H9 (cell line): ENCODE results near the gene MXRA7. TPM values are rescaled to one million over a fixed set of nuclear protein-coding genes. Genes with fewer than 3 reads are reported as not detected.

Experiments used
- DNase-seq: peaks from one replicate; pipeline ENCODE4 v3.0.0-alpha.2; 2017
- H2AFZ ChIP-seq: one replicate; pipeline ENCODE4 v1.6.1; 2013; ENCODE audit warnings: mild to moderate bottlenecking, low read length, control low read depth, moderate library complexity
- H2AK5ac ChIP-seq: 2 replicates; pipeline ENCODE4 v1.6.1; 2013; ENCODE audit warnings: low read length, control low read depth, mixed read lengths; ENCODE audit not compliant: insufficient read length
- H2BK120ac ChIP-seq: one replicate; pipeline ENCODE4 v1.6.1; 2013; ENCODE audit warnings: low read depth, mild to moderate bottlenecking, low read length, control low read depth, inconsistent platforms; ENCODE audit not compliant: poor library complexity, severe bottlenecking
- H2BK12ac ChIP-seq: 2 replicates; pipeline ENCODE4 v1.6.1; 2013; ENCODE audit warnings: low read length, control low read depth, mixed read lengths, low read depth; ENCODE audit not compliant: insufficient read length
- H2BK15ac ChIP-seq: 2 replicates; pipeline ENCODE4 v1.6.1; 2013; ENCODE audit warnings: low read depth, low read length, control low read depth
- H2BK20ac ChIP-seq: one replicate; pipeline ENCODE4 v1.6.1; 2013; ENCODE audit warnings: low read depth, mild to moderate bottlenecking, low read length, control low read depth, inconsistent platforms; ENCODE audit not compliant: poor library complexity, severe bottlenecking
- H2BK5ac ChIP-seq: 2 replicates; pipeline ENCODE4 v1.6.1; 2013; ENCODE audit warnings: low read length, control low read depth, mixed read lengths; ENCODE audit not compliant: insufficient read length
- H3K14ac ChIP-seq: 2 replicates; pipeline ENCODE4 v1.6.1; 2013; ENCODE audit warnings: low read length, control low read depth; ENCODE audit not compliant: insufficient read depth
- H3K18ac ChIP-seq: 2 replicates; pipeline ENCODE4 v1.6.1; 2013; ENCODE audit warnings: low read depth, mild to moderate bottlenecking, mixed read lengths, low read length, control low read depth; ENCODE audit not compliant: insufficient read length
- H3K23ac ChIP-seq: 2 replicates; pipeline ENCODE4 v1.6.1; 2013; ENCODE audit warnings: low read length, control low read depth, mixed read lengths, low read depth; ENCODE audit not compliant: insufficient read length
- H3K23me2 ChIP-seq: 2 replicates; pipeline ENCODE4 v1.6.1; 2013; ENCODE audit warnings: low read depth, mild to moderate bottlenecking, mixed read lengths, low read length, control low read depth; ENCODE audit not compliant: insufficient read length, poor library complexity, severe bottlenecking
- H3K27ac ChIP-seq: 2 replicates; pipeline ENCODE4 v1.5.1; 2013; ENCODE audit warnings: low read length, control low read depth, mixed read lengths, low read depth; ENCODE audit not compliant: insufficient read length
- H3K27me3 ChIP-seq: 2 replicates; pipeline ENCODE4 v1.6.1; 2013; ENCODE audit warnings: low read length, control low read depth, inconsistent platforms; ENCODE audit not compliant: insufficient read depth
- H3K4ac ChIP-seq: 2 replicates; pipeline ENCODE4 v1.6.1; 2013; ENCODE audit warnings: low read depth, mild to moderate bottlenecking, control low read depth, inconsistent platforms, low read length, moderate library complexity
- H3K4me1 ChIP-seq: 2 replicates; pipeline ENCODE4 v1.6.1; 2013; ENCODE audit warnings: low read length, control low read depth, inconsistent platforms; ENCODE audit not compliant: insufficient read depth
- H3K4me2 ChIP-seq: 2 replicates; pipeline ENCODE4 v1.6.1; 2013; ENCODE audit warnings: low read length, control low read depth, mixed read lengths; ENCODE audit not compliant: insufficient read length, insufficient read depth
- H3K56ac ChIP-seq: 2 replicates; pipeline ENCODE4 v1.6.1; 2013; ENCODE audit warnings: low read depth, mild to moderate bottlenecking, mixed read lengths, low read length, control low read depth; ENCODE audit not compliant: insufficient read length
- H3K79me1 ChIP-seq: 2 replicates; pipeline ENCODE4 v1.6.1; 2013; ENCODE audit warnings: low read depth, mild to moderate bottlenecking, moderate library complexity, low read length, control low read depth, inconsistent platforms; ENCODE audit not compliant: insufficient read depth, poor library complexity, severe bottlenecking
- H3K79me2 ChIP-seq: 2 replicates; pipeline ENCODE4 v1.6.1; 2013; ENCODE audit warnings: low read length, control low read depth, inconsistent platforms; ENCODE audit not compliant: insufficient read depth
- H3K9ac ChIP-seq: 2 replicates; pipeline ENCODE4 v1.6.1; 2013; ENCODE audit warnings: low read length, control low read depth, mixed read lengths; ENCODE audit not compliant: insufficient read length; ENCODE audit errors: extremely low read depth
- H3K9me3 ChIP-seq: one replicate; pipeline ENCODE4 v1.6.1; 2013; ENCODE audit warnings: low read depth, low read length, inconsistent platforms; ENCODE audit not compliant: control insufficient read depth
- H3T11ph ChIP-seq: one replicate; pipeline ENCODE4 v1.6.1; 2013; ENCODE audit warnings: mild to moderate bottlenecking, low read length, control low read depth, inconsistent platforms
- H4K20me1 ChIP-seq: one replicate; pipeline ENCODE4 v1.6.1; 2013; ENCODE audit not compliant: control insufficient read depth, insufficient read length, insufficient read depth
- H4K5ac ChIP-seq: 2 replicates; pipeline ENCODE4 v1.6.1; 2013; ENCODE audit warnings: low read depth, mild to moderate bottlenecking, mixed read lengths, low read length, control low read depth; ENCODE audit not compliant: insufficient read length
- H4K8ac ChIP-seq: replicated peaks from 2 replicates; pipeline ENCODE4 v1.6.1; 2013; ENCODE audit warnings: low read length, control low read depth, mixed read lengths, low read depth; ENCODE audit not compliant: insufficient read length
- H4K91ac ChIP-seq: 2 replicates; pipeline ENCODE4 v1.6.1; 2013; ENCODE audit warnings: low read depth, mild to moderate bottlenecking, moderate library complexity, mixed read lengths, low read length, control low read depth; ENCODE audit not compliant: insufficient read length
- H3K27ac Mint-ChIP-seq, 3 experiments: 2 replicates in 2 of 3; 3 replicates in 1 of 3; pipeline ENCODE4 v1.8.0; 2020 to 2021; ENCODE audit warnings: mixed read lengths in 3 of 3, mild to moderate bottlenecking in 1 of 3, moderate library complexity in 1 of 3
- H3K27me3 Mint-ChIP-seq: 2 replicates; pipeline ENCODE4 v1.8.0; 2021; ENCODE audit warnings: low read depth, mild to moderate bottlenecking, moderate library complexity, mixed read lengths
- H3K36me3 Mint-ChIP-seq, 3 experiments: 2 replicates in 2 of 3; 3 replicates in 1 of 3; pipeline ENCODE4 v1.8.0; 2020 to 2021; ENCODE audit warnings: low read depth in 3 of 3, mixed read lengths in 3 of 3; ENCODE audit not compliant: insufficient read depth in 1 of 3
- H3K4me1 Mint-ChIP-seq, 2 experiments: 2 replicates each; pipeline ENCODE4 v1.8.0; 2020; ENCODE audit warnings: mixed read lengths in 2 of 2
- H3K4me3 Mint-ChIP-seq, 2 experiments: 2 replicates in 1 of 2; 3 replicates in 1 of 2; pipeline ENCODE4 v1.8.0; 2020 to 2021; ENCODE audit warnings: mild to moderate bottlenecking in 2 of 2, mixed read lengths in 2 of 2, moderate library complexity in 1 of 2
- H3K9me3 Mint-ChIP-seq, 2 experiments: 2 replicates in 1 of 2; 3 replicates in 1 of 2; pipeline ENCODE4 v1.8.0; 2020; ENCODE audit warnings: mild to moderate bottlenecking in 2 of 2, mixed read lengths in 2 of 2, moderate library complexity in 1 of 2
- CTCF ChIP-seq: fragments of 200-600 bp; sonication (generic); conservative IDR thresholded peaks from 3 replicates; pipeline ENCODE4 v1.8.0; 2021; ENCODE audit warnings: antibody characterized with exemption, mild to moderate bottlenecking
- WGBS: extraction: QIAGEN DNeasy Blood & Tissue Kit; methylation state at CpG from one replicate; pipeline ENCODE4 v1.1.7; 2013; ENCODE audit warnings: missing lambda C conversion rate, low lambda C conversion rate, mixed read lengths; ENCODE audit not compliant: insufficient read length; ENCODE audit errors: extremely low coverage; 5-methylcytosine and 5-hydroxymethylcytosine counted together
- total RNA-seq: library from RNA; stranded (reverse); gene quantifications from 2 replicates; pipeline ENCODE4 v1.2.1, GENCODE V29; 2021

MXRA7 gene
- total RNA-seq, 1 experiment from 2014 or later = 28.2 TPM

- no peak overlapping the region for H2AK5ac ChIP-seq
- no peak overlapping the region for H3T11ph ChIP-seq
- H3K18ac ChIP-seq = peak overlapping the region; percentile 46
- H3K23ac ChIP-seq = no peak overlapping the region
- no peak overlapping the region for H3K9ac ChIP-seq
- H2BK120ac ChIP-seq = no peak overlapping the region
- no peak overlapping the region for H2BK5ac ChIP-seq
- H3K9me3 ChIP-seq = no peaks in the 10 kb centered on the region
- Mint-ChIP-seq H3K4me1 (peaks cover 32 to 56% of the 10 kb centered on the region in 2 experiments), H3K27ac (peak overlapping the region in 2 of 3 experiments; percentile 25 to 90; a peak in 2 of 7 replicates), H3K36me3 (no peaks in the 10 kb centered on the region), H3K27me3 (peaks cover 2% of the 10 kb centered on the region), H3K9me3 (no peaks in the 10 kb centered on the region), H3K4me3 (peak overlapping the region in 1 of 2 experiments; percentile 42; a peak in 2 of 5 replicates)
- no peak overlapping the region for H2BK15ac ChIP-seq
- H2BK12ac ChIP-seq = no peak overlapping the region
- no CpG with 5 or more reads among the region's 25 CpGs for WGBS
- H3K4me1 ChIP-seq = peaks cover 5% of the 10 kb centered on the region; the same call in 1 of the 2 replicates
- H3K4me2 ChIP-seq = no peak overlapping the region
- H3K23me2 ChIP-seq = peaks cover 3% of the 10 kb centered on the region
- H4K8ac ChIP-seq = no peak overlapping the region
- H4K5ac ChIP-seq = no peak overlapping the region
- DNase-seq = no peak
- no peaks in the 10 kb centered on the region for H3K27me3 ChIP-seq
- H3K14ac ChIP-seq = peak overlapping the region; percentile 29; the same call in 1 of the 2 replicates
- no peak overlapping the region for H2BK20ac ChIP-seq
- no peak for TF ChIP-seq CTCF
- no peaks in the 10 kb centered on the region for H3K79me1 ChIP-seq
- no peak overlapping the region for H4K91ac ChIP-seq
- H3K4ac ChIP-seq = no peak overlapping the region
- no peak overlapping the region for H2AFZ ChIP-seq
- H4K20me1 ChIP-seq = no peaks in the 10 kb centered on the region
- H3K79me2 ChIP-seq = no peaks in the 10 kb centered on the region
- no peak overlapping the region for H3K27ac ChIP-seq
- no peak overlapping the region for H3K56ac ChIP-seq
Measured at GRCh38 chr17:76696763-76697701, 13.7 kb downstream of the MXRA7 start.
